K562 (cell line): ENCODE results near the gene SLC12A3.

Source experiments
- BRD4 ChIP-seq: fragments of 200-600 bp; sonication (generic); IDR thresholded peaks from 2 replicates; pipeline ENCODE4 v1.6.1; 2017; ENCODE audit warnings: inconsistent platforms
- NFIC ChIP-seq: fragments of 450-650 bp; IDR thresholded peaks from 2 replicates; pipeline ENCODE4 v1.6.1; 2017; ENCODE audit warnings: mild to moderate bottlenecking, inconsistent platforms
- SIX5 ChIP-seq, 2 experiments: IDR thresholded peaks; 2 replicates each; pipeline ENCODE4 v1.6.1; 2011; ENCODE audit warnings: low read length in 2 of 2, borderline replicate concordance in 1 of 2, low read depth in 1 of 2, mild to moderate bottlenecking in 1 of 2, moderate library complexity in 1 of 2; ENCODE audit not compliant: insufficient read depth in 1 of 2
- TEAD2 ChIP-seq: fragments of 450-650 bp; IDR thresholded peaks from 2 replicates; pipeline ENCODE4 v1.6.1; 2016; ENCODE audit warnings: missing genetic modification characterization, control low read depth, missing compliant biosample characterization
- TF ChIP-seq, protein P1 (sequence below): sonication (generic); formaldehyde crosslinking; IDR thresholded peaks from 2 replicates; pipeline ENCODE4 v1.9.0; 2022; ENCODE audit warnings: mild to moderate bottlenecking, missing genetic modification reagents

DNA sequence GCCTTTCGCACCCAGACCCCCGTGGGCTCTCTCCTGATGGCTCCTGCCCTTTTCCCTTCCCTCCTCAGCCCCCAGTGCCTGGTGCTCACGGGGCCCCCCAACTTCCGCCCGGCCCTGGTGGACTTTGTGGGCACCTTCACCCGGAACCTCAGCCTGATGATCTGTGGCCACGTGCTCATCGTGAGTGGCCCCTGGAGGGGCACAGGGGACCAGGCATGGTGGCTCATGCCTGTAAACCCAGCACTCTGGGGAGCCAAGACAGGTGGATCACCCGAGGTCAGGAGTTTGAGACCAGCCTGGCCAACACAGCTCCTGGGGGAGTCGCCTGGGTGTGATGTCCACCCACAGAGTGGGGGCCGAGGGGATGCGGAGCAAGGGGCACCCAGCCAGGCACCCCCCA is 21.3 kb downstream of the SLC12A3 start:
- TF ChIP-seq TEAD2 (tag) (no peak), SIX5 (IDR thresholded peaks at IDR 0.05; ENCODE audit: borderline replicate concordance in 1 of 2, insufficient read depth in 1 of 2, low read depth in 1 of 2, low read length in 2 of 2) (no peak), NFIC (no peak), BRD4 (no peak)
- TF ChIP-seq, protein P1, sequence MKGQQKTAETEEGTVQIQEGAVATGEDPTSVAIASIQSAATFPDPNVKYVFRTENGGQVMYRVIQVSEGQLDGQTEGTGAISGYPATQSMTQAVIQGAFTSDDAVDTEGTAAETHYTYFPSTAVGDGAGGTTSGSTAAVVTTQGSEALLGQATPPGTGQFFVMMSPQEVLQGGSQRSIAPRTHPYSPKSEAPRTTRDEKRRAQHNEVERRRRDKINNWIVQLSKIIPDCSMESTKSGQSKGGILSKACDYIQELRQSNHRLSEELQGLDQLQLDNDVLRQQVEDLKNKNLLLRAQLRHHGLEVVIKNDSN (CRISPR knock-in tag) = no peak
